ENCODE measurements around the gene KCNMB2. TPM values are rescaled to one million over a fixed set of nuclear protein-coding genes. Genes with fewer than 3 reads are reported as not detected.

KCNMB2 gene
- total and polyA plus RNA-seq, 5 donors from 2014 or later = not detected

DNA sequence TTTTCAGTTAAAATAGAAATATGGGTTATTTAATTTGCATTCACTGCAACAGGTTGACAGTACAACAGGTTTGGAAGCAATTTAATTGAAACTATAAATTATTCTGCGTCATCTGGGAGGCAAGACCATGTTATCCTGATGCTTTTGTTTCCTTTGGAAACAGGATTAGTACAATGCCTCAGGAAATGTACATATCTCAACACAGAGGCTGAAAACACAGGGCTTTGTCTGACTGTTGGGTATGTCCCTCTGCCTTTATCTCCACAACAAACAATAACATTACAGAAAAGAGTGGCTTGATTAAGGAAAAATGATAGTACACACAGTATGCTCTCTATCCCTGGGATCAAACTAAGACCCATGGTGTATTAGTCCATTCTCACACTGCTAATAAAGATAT is 95.7 kb downstream of the KCNMB2 start:
- Mint-ChIP-seq H3K27me3 (no peaks in the 10 kb centered on the region), H3K4me1 (no peaks in the 10 kb centered on the region), H3K36me3 (no peaks in the 10 kb centered on the region), H3K27ac (no peak overlapping the region), H3K4me3 (no peak overlapping the region), H3K9me3 (peaks cover 0 to 10% (median 2%) of the 10 kb centered on the region in 7 donors)
- Histone ChIP-seq H3K9me3 (ENCODE audit: control insufficient read depth in 2 of 2, low read length in 2 of 2) (no peaks in the 10 kb centered on the region), H3K36me3 (ENCODE audit: control insufficient read depth, insufficient read depth, low read length) (no peaks in the 10 kb centered on the region), H3K27me3 (ENCODE audit: control insufficient read depth, insufficient read depth, low read length) (no peaks in the 10 kb centered on the region), H3K4me3 (ENCODE audit: low read depth, low read length) (no peak overlapping the region), H3K27ac (ENCODE audit: insufficient read depth, low read length, poor library complexity, severe bottlenecking) (no peak overlapping the region), H3K4me1 (ENCODE audit: control insufficient read depth, insufficient read depth, low read length, poor library complexity, severe bottlenecking) (no peaks in the 10 kb centered on the region)
- ATAC-seq (ENCODE audit: low read depth in 2 of 2) (no peak), DNase-seq (no peak)

GRCh38 chr3:178634975-178635374 is 98.7 kb downstream of the KCNMB2 start:
- Mint-ChIP-seq H3K9me3 (peaks cover 0 to 10% (median 2%) of the 10 kb centered on the region in 7 donors), H3K4me3 (no peak overlapping the region), H3K27me3 (no peaks in the 10 kb centered on the region), H3K27ac (no peak overlapping the region), H3K36me3 (no peaks in the 10 kb centered on the region), H3K4me1 (no peaks in the 10 kb centered on the region)
- no peak for ATAC-seq (ENCODE audit: low read depth in 2 of 2)
- no peaks in the 10 kb centered on the region for H3K36me3 ChIP-seq (ENCODE audit: control insufficient read depth, insufficient read depth, low read length)
- H3K4me3 ChIP-seq (ENCODE audit: low read depth, low read length) = no peak overlapping the region
- H3K27me3 ChIP-seq (ENCODE audit: control insufficient read depth, insufficient read depth, low read length) = no peaks in the 10 kb centered on the region
- H3K4me1 ChIP-seq (ENCODE audit: control insufficient read depth, insufficient read depth, low read length, poor library complexity, severe bottlenecking) = no peaks in the 10 kb centered on the region
- DNase-seq = no peak
- H3K9me3 ChIP-seq (ENCODE audit: control insufficient read depth in 2 of 2, low read length in 2 of 2) = no peaks in the 10 kb centered on the region
- H3K27ac ChIP-seq (ENCODE audit: insufficient read depth, low read length, poor library complexity, severe bottlenecking) = no peak overlapping the region

GRCh38 chr3:178637802-178638201 is 101.6 kb downstream of the KCNMB2 start:
- DNase-seq = no peak

DNA sequence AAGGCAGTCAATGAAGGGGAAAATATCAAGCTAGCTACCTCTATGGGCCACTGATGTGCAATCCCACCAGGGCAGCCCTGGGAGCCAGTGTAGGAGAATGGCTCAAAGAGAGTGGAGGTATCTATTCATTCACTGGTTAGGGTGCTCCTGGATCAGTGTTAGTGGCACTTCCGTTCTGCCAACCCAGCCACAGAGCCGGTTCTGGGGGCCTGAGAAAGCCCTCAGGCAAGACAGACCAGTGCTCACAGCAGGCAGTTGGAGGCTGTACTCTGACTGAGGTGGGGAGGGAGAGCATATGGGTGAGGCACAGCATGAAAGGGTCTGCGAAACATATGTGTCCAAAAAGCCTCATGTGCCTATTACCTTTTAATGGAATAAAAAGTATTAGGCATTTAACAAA is 109.3 kb downstream of the KCNMB2 start:
- no peak overlapping the region for H3K4me3 ChIP-seq (ENCODE audit: low read depth, low read length)
- no peaks in the 10 kb centered on the region for H3K36me3 ChIP-seq (ENCODE audit: control insufficient read depth, insufficient read depth, low read length)
- H3K4me3 Mint-ChIP-seq = no peak overlapping the region
- ATAC-seq (ENCODE audit: low read depth in 2 of 2) (no peak), DNase-seq (no peak)
- no peaks in the 10 kb centered on the region for H3K9me3 ChIP-seq (ENCODE audit: control insufficient read depth in 2 of 2, low read length in 2 of 2)
- H3K27ac ChIP-seq (ENCODE audit: insufficient read depth, low read length, poor library complexity, severe bottlenecking) = no peak overlapping the region
- no peaks in the 10 kb centered on the region for H3K4me1 ChIP-seq (ENCODE audit: control insufficient read depth, insufficient read depth, low read length, poor library complexity, severe bottlenecking)
- H3K36me3 Mint-ChIP-seq = no peaks in the 10 kb centered on the region
- H3K27ac Mint-ChIP-seq = no peak overlapping the region
- no peaks in the 10 kb centered on the region for H3K27me3 ChIP-seq (ENCODE audit: control insufficient read depth, insufficient read depth, low read length)
- no peaks in the 10 kb centered on the region for H3K4me1 Mint-ChIP-seq
- peaks cover 0 to 10% (median 3%) of the 10 kb centered on the region in 7 donors for H3K9me3 Mint-ChIP-seq
- H3K27me3 Mint-ChIP-seq = no peaks in the 10 kb centered on the region

More at GRCh38 chr3:178637802-178638201, 101.6 kb downstream of the KCNMB2 start:
- Histone ChIP-seq H3K9me3 (ENCODE audit: control insufficient read depth in 2 of 2, low read length in 2 of 2) (no peaks in the 10 kb centered on the region), H3K27ac (ENCODE audit: insufficient read depth, low read length, poor library complexity, severe bottlenecking) (no peak overlapping the region), H3K4me1 (ENCODE audit: control insufficient read depth, insufficient read depth, low read length, poor library complexity, severe bottlenecking) (no peaks in the 10 kb centered on the region), H3K27me3 (ENCODE audit: control insufficient read depth, insufficient read depth, low read length) (no peaks in the 10 kb centered on the region), H3K36me3 (ENCODE audit: control insufficient read depth, insufficient read depth, low read length) (no peaks in the 10 kb centered on the region), H3K4me3 (ENCODE audit: low read depth, low read length) (no peak overlapping the region)
- H3K4me3 Mint-ChIP-seq = no peak overlapping the region
- no peaks in the 10 kb centered on the region for H3K4me1 Mint-ChIP-seq
- no peak for ATAC-seq (ENCODE audit: low read depth in 2 of 2)
- peaks cover 0 to 7% (median 0%) of the 10 kb centered on the region in 7 donors for H3K9me3 Mint-ChIP-seq
- H3K27me3 Mint-ChIP-seq = no peaks in the 10 kb centered on the region
- H3K27ac Mint-ChIP-seq = no peak overlapping the region
- no peaks in the 10 kb centered on the region for H3K36me3 Mint-ChIP-seq

DNA sequence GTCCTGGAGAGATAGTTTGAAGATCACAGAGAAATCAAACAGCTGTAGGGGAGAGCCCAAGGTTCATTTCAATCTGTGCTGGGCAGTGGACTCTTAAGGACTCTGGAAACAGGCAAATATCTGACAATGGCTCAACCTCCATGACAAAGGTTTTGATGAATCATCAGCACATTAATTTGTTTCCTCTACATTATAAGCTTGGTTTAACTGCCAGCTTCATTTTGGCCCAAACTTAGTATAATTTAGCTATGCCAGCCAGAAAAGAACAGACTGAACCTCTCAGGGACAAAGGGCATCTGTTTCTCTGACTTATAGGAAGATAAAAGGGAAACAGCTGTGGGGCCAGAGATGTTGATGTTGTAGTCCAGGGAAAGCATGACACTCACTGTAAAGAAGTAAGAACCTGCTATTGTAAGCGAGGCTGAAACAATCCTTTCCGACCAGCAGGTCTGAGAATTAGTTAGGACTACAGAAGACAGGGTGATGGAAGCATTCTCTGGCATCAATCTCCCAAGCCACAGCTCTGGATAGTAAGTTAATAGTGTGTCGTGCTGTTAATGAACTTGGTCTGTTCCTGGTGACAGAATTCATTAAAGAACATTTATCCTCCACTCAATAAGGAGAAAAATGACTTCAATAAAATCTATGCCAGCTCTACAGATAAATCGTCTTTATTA is 110.1 kb downstream of the KCNMB2 start:
- Mint-ChIP-seq H3K4me3 (no peak overlapping the region), H3K27me3 (no peaks in the 10 kb centered on the region), H3K36me3 (no peaks in the 10 kb centered on the region), H3K4me1 (no peaks in the 10 kb centered on the region), H3K27ac (no peak overlapping the region), H3K9me3 (peaks cover 0 to 16% (median 3%) of the 10 kb centered on the region in 7 donors)
- Histone ChIP-seq H3K4me1 (ENCODE audit: control insufficient read depth, insufficient read depth, low read length, poor library complexity, severe bottlenecking) (no peaks in the 10 kb centered on the region), H3K27me3 (ENCODE audit: control insufficient read depth, insufficient read depth, low read length) (no peaks in the 10 kb centered on the region), H3K9me3 (ENCODE audit: control insufficient read depth in 2 of 2, low read length in 2 of 2) (no peaks in the 10 kb centered on the region), H3K36me3 (ENCODE audit: control insufficient read depth, insufficient read depth, low read length) (no peaks in the 10 kb centered on the region), H3K4me3 (ENCODE audit: low read depth, low read length) (no peak overlapping the region), H3K27ac (ENCODE audit: insufficient read depth, low read length, poor library complexity, severe bottlenecking) (no peak overlapping the region)
- ATAC-seq (ENCODE audit: low read depth in 2 of 2) (no peak), DNase-seq (no peak)

GRCh38 chr3:178655488-178655887 is 119.3 kb downstream of the KCNMB2 start:
- H3K27me3 Mint-ChIP-seq = no peaks in the 10 kb centered on the region
- no peaks in the 10 kb centered on the region for H3K27me3 ChIP-seq (ENCODE audit: control insufficient read depth, insufficient read depth, low read length)
- ATAC-seq (ENCODE audit: low read depth in 2 of 2) (no peak), DNase-seq (no peak)
- no peaks in the 10 kb centered on the region for H3K36me3 ChIP-seq (ENCODE audit: control insufficient read depth, insufficient read depth, low read length)
- H3K4me1 Mint-ChIP-seq = no peaks in the 10 kb centered on the region
- no peaks in the 10 kb centered on the region for H3K4me1 ChIP-seq (ENCODE audit: control insufficient read depth, insufficient read depth, low read length, poor library complexity, severe bottlenecking)
- no peak overlapping the region for H3K27ac Mint-ChIP-seq
- H3K36me3 Mint-ChIP-seq = no peaks in the 10 kb centered on the region
- peaks cover 0 to 6% (median 1%) of the 10 kb centered on the region in 7 donors for H3K9me3 Mint-ChIP-seq
- no peak overlapping the region for H3K27ac ChIP-seq (ENCODE audit: insufficient read depth, low read length, poor library complexity, severe bottlenecking)
- no peaks in the 10 kb centered on the region for H3K9me3 ChIP-seq (ENCODE audit: control insufficient read depth in 2 of 2, low read length in 2 of 2)
- no peak overlapping the region for H3K4me3 Mint-ChIP-seq
- H3K4me3 ChIP-seq (ENCODE audit: low read depth, low read length) = no peak overlapping the region

DNA sequence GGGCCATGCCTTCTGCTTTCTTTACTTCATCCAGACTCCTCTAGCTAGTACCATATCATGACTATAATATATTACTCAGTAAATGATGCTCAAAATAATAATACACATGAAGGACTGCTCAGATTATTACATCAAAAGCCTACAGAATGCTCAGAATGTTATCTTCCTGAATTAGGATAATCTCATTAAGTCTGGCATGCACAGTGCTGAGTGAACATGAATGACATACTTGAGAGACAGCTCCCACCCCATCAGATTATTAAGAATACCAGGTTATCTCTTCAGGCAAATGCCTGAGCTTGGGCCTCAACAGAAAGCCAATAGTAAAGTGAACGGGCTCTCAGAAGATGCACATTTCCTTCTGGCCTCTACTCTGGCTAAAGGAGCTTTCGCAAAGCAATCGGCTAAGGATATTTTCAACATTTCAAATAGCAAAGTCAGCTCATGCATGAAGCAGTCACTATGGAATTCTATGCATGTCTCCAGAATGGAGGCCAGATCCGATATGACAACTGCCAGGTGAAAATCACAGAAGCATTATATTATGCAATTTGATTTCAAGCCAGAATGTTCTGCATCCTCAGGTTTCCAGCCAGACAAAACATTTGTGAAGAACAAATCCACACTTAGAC is 122.6 kb downstream of the KCNMB2 start:
- Histone ChIP-seq H3K27me3 (ENCODE audit: control insufficient read depth, insufficient read depth, low read length) (no peaks in the 10 kb centered on the region), H3K27ac (ENCODE audit: insufficient read depth, low read length, poor library complexity, severe bottlenecking) (no peak overlapping the region), H3K4me1 (ENCODE audit: control insufficient read depth, insufficient read depth, low read length, poor library complexity, severe bottlenecking) (no peaks in the 10 kb centered on the region), H3K36me3 (ENCODE audit: control insufficient read depth, insufficient read depth, low read length) (no peaks in the 10 kb centered on the region), H3K9me3 (ENCODE audit: control insufficient read depth in 2 of 2, low read length in 2 of 2) (no peaks in the 10 kb centered on the region), H3K4me3 (ENCODE audit: low read depth, low read length) (no peak overlapping the region)
- H3K9me3 Mint-ChIP-seq = peaks cover 0 to 6% (median 0%) of the 10 kb centered on the region in 7 donors
- no peak for ATAC-seq (ENCODE audit: low read depth in 2 of 2)
- no peak for DNase-seq
- no peaks in the 10 kb centered on the region for H3K4me1 Mint-ChIP-seq
- H3K36me3 Mint-ChIP-seq = no peaks in the 10 kb centered on the region
- H3K27ac Mint-ChIP-seq = no peak overlapping the region
- no peaks in the 10 kb centered on the region for H3K27me3 Mint-ChIP-seq
- no peak overlapping the region for H3K4me3 Mint-ChIP-seq

All from CD4-positive, CD25-positive, alpha-beta regulatory T cell (primary cell).